IPS DF 6.9 (cell line): ENCODE measurements around the gene ITGAD.
A peak's percentile ranks its signal among the peaks of the same experiment; 100 is the strongest.

Experiments
- DNase-seq: peaks from one replicate; pipeline ENCODE4 v3.0.0-alpha.2; 2013; ENCODE audit warnings: low read depth, low spot score
- H3K27ac ChIP-seq: one replicate; pipeline ENCODE4 v1.5.1; 2013; ENCODE audit warnings: low read length, control low read depth
- H3K27me3 ChIP-seq: 2 replicates; pipeline ENCODE4 v1.6.1; 2013; ENCODE audit warnings: mild to moderate bottlenecking, low read length; ENCODE audit not compliant: control insufficient read depth, insufficient read depth
- H3K36me3 ChIP-seq: 2 replicates; pipeline ENCODE4 v1.6.1; 2013; ENCODE audit warnings: low read length; ENCODE audit not compliant: control insufficient read depth, insufficient read depth
- H3K4me1 ChIP-seq: 2 replicates; pipeline ENCODE4 v1.6.1; 2013; ENCODE audit warnings: low read length; ENCODE audit not compliant: control insufficient read depth, insufficient read depth
- H3K4me3 ChIP-seq: 2 replicates; pipeline ENCODE4 v1.5.1; 2013; ENCODE audit warnings: mild to moderate bottlenecking, low read length
- H3K9me3 ChIP-seq: 2 replicates; pipeline ENCODE4 v1.6.1; 2013; ENCODE audit warnings: low read length, inconsistent platforms; ENCODE audit not compliant: control insufficient read depth, insufficient read depth
- WGBS: extraction: QIAGEN DNeasy Blood & Tissue Kit; methylation state at CpG from one replicate; pipeline ENCODE4 v1.1.7; 2013; ENCODE audit warnings: mixed read lengths, missing lambda C conversion rate; ENCODE audit not compliant: insufficient read length, insufficient coverage; 5-methylcytosine and 5-hydroxymethylcytosine counted together

ITGAD gene

GRCh38 chr16:31451201-31451600 is 58.1 kb downstream of the ITGAD start:
- no peak for DNase-seq
- H3K4me3 ChIP-seq, result no peak overlapping the region
- H3K4me1 ChIP-seq, result peaks cover 7% of the 10 kb centered on the region
- H3K27me3 ChIP-seq, result no peaks in the 10 kb centered on the region
- no peaks in the 10 kb centered on the region for H3K9me3 ChIP-seq
- WGBS, result no CpG with 5 or more reads among the region's 5 CpGs
- H3K36me3 ChIP-seq, result no peaks in the 10 kb centered on the region
- no peak overlapping the region for H3K27ac ChIP-seq

- DNase-seq, result no peak
- Histone ChIP-seq H3K4me1 (peaks cover 7% of the 10 kb centered on the region), H3K9me3 (no peaks in the 10 kb centered on the region), H3K36me3 (no peaks in the 10 kb centered on the region), H3K4me3 (no peak overlapping the region), H3K27me3 (no peaks in the 10 kb centered on the region), H3K27ac (no peak overlapping the region)
- WGBS, result no CpG with 5 or more reads among the region's 11 CpGs
Measured at GRCh38 chr16:31451681-31452351, 58.7 kb downstream of the ITGAD start.

- no peak overlapping the region for H3K4me3 ChIP-seq
- H3K36me3 ChIP-seq, result no peaks in the 10 kb centered on the region
- H3K9me3 ChIP-seq, result no peaks in the 10 kb centered on the region
- no CpG with 5 or more reads among the region's 3 CpGs for WGBS
- no peaks in the 10 kb centered on the region for H3K27me3 ChIP-seq
- H3K4me1 ChIP-seq, result peaks cover 7% of the 10 kb centered on the region
- H3K27ac ChIP-seq, result no peak overlapping the region
- DNase-seq, result no peak
Measured at GRCh38 chr16:31452631-31453106, 59.5 kb downstream of the ITGAD start.

- Histone ChIP-seq H3K4me1 (peaks cover 7% of the 10 kb centered on the region), H3K27ac (no peak overlapping the region), H3K9me3 (no peaks in the 10 kb centered on the region), H3K4me3 (no peak overlapping the region), H3K36me3 (no peaks in the 10 kb centered on the region), H3K27me3 (no peaks in the 10 kb centered on the region)
- no CpG with 5 or more reads among the region's 20 CpGs for WGBS
- DNase-seq, result no peak
Measured at GRCh38 chr16:31453255-31454204, 60.4 kb downstream of the ITGAD start.

GRCh38 chr16:31455601-31456314 is 62.6 kb downstream of the ITGAD start:
- no CpG with 5 or more reads among the region's 17 CpGs for WGBS
- no peak for DNase-seq

GRCh38 chr16:31456988-31457360 is 63.8 kb downstream of the ITGAD start:
- no peaks in the 10 kb centered on the region for H3K36me3 ChIP-seq
- no peak overlapping the region for H3K27ac ChIP-seq
- no peak for DNase-seq
- H3K4me3 ChIP-seq, result no peak overlapping the region
- H3K4me1 ChIP-seq, result peaks cover 7% of the 10 kb centered on the region
- H3K27me3 ChIP-seq, result no peaks in the 10 kb centered on the region
- H3K9me3 ChIP-seq, result no peaks in the 10 kb centered on the region
- no CpG with 5 or more reads among the region's 8 CpGs for WGBS

More at GRCh38 chr16:31455601-31456314, 62.6 kb downstream of the ITGAD start:
- Histone ChIP-seq H3K27ac (no peak overlapping the region), H3K27me3 (no peaks in the 10 kb centered on the region), H3K4me1 (peaks cover 7% of the 10 kb centered on the region), H3K4me3 (no peak overlapping the region), H3K36me3 (no peaks in the 10 kb centered on the region), H3K9me3 (no peaks in the 10 kb centered on the region)

- Histone ChIP-seq H3K27ac (no peak overlapping the region), H3K9me3 (no peaks in the 10 kb centered on the region), H3K4me1 (peaks cover 5% of the 10 kb centered on the region), H3K36me3 (no peaks in the 10 kb centered on the region), H3K4me3 (peak overlapping the region; percentile 76; the same call in 1 of the 2 replicates), H3K27me3 (no peaks in the 10 kb centered on the region)
- DNase-seq, result no peak
- no CpG with 5 or more reads among the region's 42 CpGs for WGBS
Measured at GRCh38 chr16:31458073-31458843, 65.1 kb downstream of the ITGAD start.

- Histone ChIP-seq H3K27ac (no peak within 1 kb of the TSS), H3K4me3 (peak within 1 kb of the TSS; percentile 76; the same call in 1 of the 2 replicates), H3K36me3 (no peaks in the 10 kb centered on the region), H3K4me1 (no peaks in the 10 kb centered on the region), H3K9me3 (no peaks in the 10 kb centered on the region), H3K27me3 (no peaks in the 10 kb centered on the region)
- peak; percentile 97 for DNase-seq
- no CpG with 5 or more reads among the region's 91 CpGs for WGBS
Measured at GRCh38 chr16:31458844-31459686, 65.9 kb downstream of the ITGAD start, which contains the start of gene ARMC5. TSS of gene ARMC5 (plus strand) at chr16:31459501. CDS start at chr16:31459525, 24 bp downstream.
